ENCODE results near the gene NYAP2. TPM values are rescaled to one million over a fixed set of nuclear protein-coding genes. Genes with fewer than 3 reads are reported as not detected.

Gene NYAP2
- total RNA-seq, 1 donor from 2014 or later: 0.14 TPM

DNA sequence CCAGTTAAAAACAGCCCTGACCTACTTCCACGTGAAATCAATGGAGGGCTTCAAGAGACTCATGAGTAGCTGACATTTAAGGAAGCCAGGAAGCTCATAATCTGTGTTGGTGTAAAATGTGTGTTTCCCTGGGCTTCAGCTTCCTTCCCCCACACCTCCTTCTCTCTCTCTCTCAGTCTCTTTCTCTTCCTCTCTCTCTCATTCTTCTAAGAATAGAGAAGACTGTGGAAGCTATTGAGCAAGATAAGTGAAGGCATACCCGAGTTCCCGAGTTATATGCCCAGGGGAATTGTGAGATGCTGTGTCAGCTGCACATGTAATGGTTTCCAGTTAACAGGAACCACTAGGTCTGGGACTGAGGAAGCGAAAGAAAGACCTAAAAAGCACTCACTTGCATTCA, 199.4 kb downstream of the NYAP2 start:
- H3K4me3 ChIP-seq (ENCODE audit: insufficient read depth, low read depth, low read length): no peak overlapping the region
- H3K36me3 ChIP-seq (ENCODE audit: insufficient read depth, low read length): no peaks in the 10 kb centered on the region
- H3K79me2 ChIP-seq (ENCODE audit: insufficient read depth, low read length): no peaks in the 10 kb centered on the region
- FAIRE-seq (no peak), DNase-seq (ENCODE audit: low read depth) (peak; percentile 28)
- H2AFZ ChIP-seq (ENCODE audit: low read depth, low read length): no peak overlapping the region
- H4K20me1 ChIP-seq (ENCODE audit: insufficient read depth, low read length): no peaks in the 10 kb centered on the region
- no peaks in the 10 kb centered on the region for H3K9me3 ChIP-seq (ENCODE audit: insufficient read depth, low read depth, low read length)
- H3K27ac Mint-ChIP-seq (ENCODE audit: unreplicated experiment): no peak overlapping the region
- TF ChIP-seq, protein P1, sequence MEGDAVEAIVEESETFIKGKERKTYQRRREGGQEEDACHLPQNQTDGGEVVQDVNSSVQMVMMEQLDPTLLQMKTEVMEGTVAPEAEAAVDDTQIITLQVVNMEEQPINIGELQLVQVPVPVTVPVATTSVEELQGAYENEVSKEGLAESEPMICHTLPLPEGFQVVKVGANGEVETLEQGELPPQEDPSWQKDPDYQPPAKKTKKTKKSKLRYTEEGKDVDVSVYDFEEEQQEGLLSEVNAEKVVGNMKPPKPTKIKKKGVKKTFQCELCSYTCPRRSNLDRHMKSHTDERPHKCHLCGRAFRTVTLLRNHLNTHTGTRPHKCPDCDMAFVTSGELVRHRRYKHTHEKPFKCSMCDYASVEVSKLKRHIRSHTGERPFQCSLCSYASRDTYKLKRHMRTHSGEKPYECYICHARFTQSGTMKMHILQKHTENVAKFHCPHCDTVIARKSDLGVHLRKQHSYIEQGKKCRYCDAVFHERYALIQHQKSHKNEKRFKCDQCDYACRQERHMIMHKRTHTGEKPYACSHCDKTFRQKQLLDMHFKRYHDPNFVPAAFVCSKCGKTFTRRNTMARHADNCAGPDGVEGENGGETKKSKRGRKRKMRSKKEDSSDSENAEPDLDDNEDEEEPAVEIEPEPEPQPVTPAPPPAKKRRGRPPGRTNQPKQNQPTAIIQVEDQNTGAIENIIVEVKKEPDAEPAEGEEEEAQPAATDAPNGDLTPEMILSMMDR (IDR thresholded peaks at IDR 0.05; ENCODE audit: insufficient read depth, low read depth, low read length): no peak
- no peak for TF ChIP-seq EZH2 (IDR thresholded peaks at IDR 0.05; ENCODE audit: insufficient read depth, low read length)
- H3K36me3 Mint-ChIP-seq (ENCODE audit: low read depth, unreplicated experiment): no peaks in the 10 kb centered on the region
- H3K27ac ChIP-seq (ENCODE audit: low read depth, low read length): no peak overlapping the region
- no peak overlapping the region for H3K9ac ChIP-seq (ENCODE audit: low read length)
- no peak overlapping the region for H3K4me3 Mint-ChIP-seq (ENCODE audit: unreplicated experiment)
- H3K4me1 ChIP-seq (ENCODE audit: insufficient read depth, low read length): peaks cover 4% of the 10 kb centered on the region
- H3K27me3 ChIP-seq (ENCODE audit: insufficient read depth, low read length): no peaks in the 10 kb centered on the region
- H3K4me2 ChIP-seq (ENCODE audit: low read length): peak overlapping the region; percentile 27
- H3K27me3 Mint-ChIP-seq (ENCODE audit: low read depth, unreplicated experiment): no peaks in the 10 kb centered on the region
- no peaks in the 10 kb centered on the region for H3K9me3 Mint-ChIP-seq (ENCODE audit: unreplicated experiment)
- peaks cover 15% of the 10 kb centered on the region for H3K4me1 Mint-ChIP-seq (ENCODE audit: low read depth, unreplicated experiment)

DNA sequence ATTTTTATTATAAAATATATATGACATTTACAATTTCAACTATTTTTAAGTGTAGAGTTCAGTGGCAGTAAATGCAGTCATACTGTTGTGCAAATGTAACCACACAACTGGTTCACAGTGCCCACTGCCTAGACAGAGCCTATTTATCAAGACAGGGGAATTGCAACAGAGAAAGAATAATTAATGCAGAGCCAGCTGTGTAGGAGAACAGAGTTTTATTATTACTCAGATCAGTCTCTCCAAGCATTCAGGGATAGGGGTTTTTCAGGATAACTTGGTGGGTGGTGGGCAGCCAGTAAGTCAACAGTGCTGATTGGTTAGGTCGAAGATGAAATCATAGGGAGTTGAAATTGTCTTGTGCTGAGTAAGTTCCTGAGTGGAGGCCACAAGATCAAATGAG, 200.3 kb downstream of the NYAP2 start:
- Histone ChIP-seq H3K27me3 (ENCODE audit: insufficient read depth, low read length) (no peaks in the 10 kb centered on the region), H3K27ac (ENCODE audit: low read depth, low read length) (no peak overlapping the region), H3K36me3 (ENCODE audit: insufficient read depth, low read length) (no peaks in the 10 kb centered on the region), H3K4me2 (ENCODE audit: low read length) (no peak overlapping the region), H3K4me1 (ENCODE audit: insufficient read depth, low read length) (peaks cover 4% of the 10 kb centered on the region), H3K79me2 (ENCODE audit: insufficient read depth, low read length) (no peaks in the 10 kb centered on the region), H4K20me1 (ENCODE audit: insufficient read depth, low read length) (no peaks in the 10 kb centered on the region), H3K9ac (ENCODE audit: low read length) (no peak overlapping the region), H3K4me3 (ENCODE audit: insufficient read depth, low read depth, low read length) (no peak overlapping the region), H2AFZ (ENCODE audit: low read depth, low read length) (no peak overlapping the region), H3K9me3 (ENCODE audit: insufficient read depth, low read depth, low read length) (no peaks in the 10 kb centered on the region)
- Mint-ChIP-seq H3K9me3 (ENCODE audit: unreplicated experiment) (no peaks in the 10 kb centered on the region), H3K27ac (ENCODE audit: unreplicated experiment) (no peak overlapping the region), H3K4me3 (ENCODE audit: unreplicated experiment) (no peak overlapping the region), H3K27me3 (ENCODE audit: low read depth, unreplicated experiment) (no peaks in the 10 kb centered on the region), H3K36me3 (ENCODE audit: low read depth, unreplicated experiment) (no peaks in the 10 kb centered on the region), H3K4me1 (ENCODE audit: low read depth, unreplicated experiment) (peaks cover 15% of the 10 kb centered on the region)
- no peak for FAIRE-seq
- DNase-seq (ENCODE audit: low read depth): peak; percentile 49
- TF ChIP-seq, protein P1 (IDR thresholded peaks at IDR 0.05; ENCODE audit: insufficient read depth, low read depth, low read length): no peak
- TF ChIP-seq EZH2 (IDR thresholded peaks at IDR 0.05; ENCODE audit: insufficient read depth, low read length): no peak

DNA sequence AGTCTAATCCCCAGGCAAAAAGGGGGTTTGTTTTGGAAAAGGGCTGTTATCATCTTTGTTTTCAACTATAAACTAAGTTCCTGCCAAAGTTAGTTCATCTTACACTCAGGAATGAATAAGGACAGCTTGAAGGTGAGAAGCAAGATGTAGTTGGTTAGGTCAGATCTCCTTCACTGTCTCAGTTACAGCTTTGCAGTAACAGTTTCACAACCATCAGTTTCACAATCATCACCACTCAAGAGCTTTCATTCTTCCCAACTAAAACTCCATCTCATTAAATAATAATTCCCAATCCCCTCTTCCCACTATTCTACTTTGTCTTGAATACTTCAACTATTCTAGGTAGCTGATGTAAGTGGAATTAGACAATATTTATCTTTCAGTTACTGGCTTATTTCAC, 200.9 kb downstream of the NYAP2 start:
- Histone ChIP-seq H3K79me2 (ENCODE audit: insufficient read depth, low read length) (no peaks in the 10 kb centered on the region), H3K4me1 (ENCODE audit: insufficient read depth, low read length) (peaks cover 4% of the 10 kb centered on the region), H4K20me1 (ENCODE audit: insufficient read depth, low read length) (no peaks in the 10 kb centered on the region), H3K4me2 (ENCODE audit: low read length) (no peak overlapping the region), H3K36me3 (ENCODE audit: insufficient read depth, low read length) (no peaks in the 10 kb centered on the region), H3K9ac (ENCODE audit: low read length) (no peak overlapping the region), H3K4me3 (ENCODE audit: insufficient read depth, low read depth, low read length) (no peak overlapping the region), H3K27me3 (ENCODE audit: insufficient read depth, low read length) (no peaks in the 10 kb centered on the region), H2AFZ (ENCODE audit: low read depth, low read length) (no peak overlapping the region), H3K9me3 (ENCODE audit: insufficient read depth, low read depth, low read length) (no peaks in the 10 kb centered on the region), H3K27ac (ENCODE audit: low read depth, low read length) (no peak overlapping the region)
- Mint-ChIP-seq H3K4me3 (ENCODE audit: unreplicated experiment) (no peak overlapping the region), H3K4me1 (ENCODE audit: low read depth, unreplicated experiment) (peaks cover 15% of the 10 kb centered on the region), H3K27ac (ENCODE audit: unreplicated experiment) (no peak overlapping the region), H3K9me3 (ENCODE audit: unreplicated experiment) (no peaks in the 10 kb centered on the region), H3K36me3 (ENCODE audit: low read depth, unreplicated experiment) (no peaks in the 10 kb centered on the region), H3K27me3 (ENCODE audit: low read depth, unreplicated experiment) (no peaks in the 10 kb centered on the region)
- TF ChIP-seq EZH2 (IDR thresholded peaks at IDR 0.05; ENCODE audit: insufficient read depth, low read length): no peak
- TF ChIP-seq, protein P1 (IDR thresholded peaks at IDR 0.05; ENCODE audit: insufficient read depth, low read depth, low read length): no peak
- peak; percentile 3 for DNase-seq (ENCODE audit: low read depth)
- no peak for FAIRE-seq
